ENCODE data around the gene ZNF518A.
"Not testable (repeated sequence)": the region's sequence is repeated elsewhere in the genome, so short reads cannot be mapped to it uniquely, and the experiment has no call there.

Gene ZNF518A

GRCh38 chr10:96137567-96137966 lies 7.5 kb downstream of the ZNF518A start:
- no peak for DNase-seq

GRCh38 chr10:96138102-96138501 lies 8.0 kb downstream of the ZNF518A start:
- no peak for DNase-seq

- DNase-seq: no peak
These were observed 22.3 kb downstream of the ZNF518A start for GRCh38 chr10:96152437-96152836.

GRCh38 chr10:96153070-96153469 lies 23.0 kb downstream of the ZNF518A start:
- no peak for DNase-seq

- no peak for DNase-seq
These were observed 35.6 kb downstream of the ZNF518A start for GRCh38 chr10:96165726-96166125.

GRCh38 chr10:96168546-96168945 lies 38.4 kb downstream of the ZNF518A start:
- DNase-seq: no peak

GRCh38 chr10:96170230-96170629 lies 40.1 kb downstream of the ZNF518A start:
- no peak for DNase-seq

- DNase-seq: no peak
These were observed 42.6 kb downstream of the ZNF518A start for GRCh38 chr10:96172666-96173065.

- DNase-seq: no peak
These were observed 46.9 kb downstream of the ZNF518A start for GRCh38 chr10:96176985-96177384.

- DNase-seq: no peak
These were observed 58.3 kb downstream of the ZNF518A start for GRCh38 chr10:96188421-96188820.

GRCh38 chr10:96188916-96189315 lies 58.8 kb downstream of the ZNF518A start:
- DNase-seq: no peak

- DNase-seq: not testable (repeated sequence)
These were observed 59.4 kb downstream of the ZNF518A start for GRCh38 chr10:96189505-96189904.

GRCh38 chr10:96201525-96201924 lies 71.4 kb downstream of the ZNF518A start:
- DNase-seq: no peak

GRCh38 chr10:96205580-96205979 lies 75.5 kb downstream of the ZNF518A start:
- no peak for DNase-seq

GRCh38 chr10:96208271-96208670 lies 78.2 kb downstream of the ZNF518A start:
- no peak for DNase-seq

GRCh38 chr10:96208946-96209345 lies 78.8 kb downstream of the ZNF518A start:
- DNase-seq: no peak

GRCh38 chr10:96211764-96212163 lies 81.7 kb downstream of the ZNF518A start:
- no peak for DNase-seq

- no peak for DNase-seq
These were observed 82.8 kb downstream of the ZNF518A start for GRCh38 chr10:96212911-96213310.

Measured in NCI-H2029 (cell line).